K562 (cell line): ENCODE measurements around the gene ITGAL. TPM values are rescaled to one million over a fixed set of nuclear protein-coding genes. Genes with fewer than 3 reads are reported as not detected.

Experiments
- ATAC-seq: fragments of 200-7000 bp; cut with Tn5 transposase; 3 replicates; pipeline ENCODE4 v1.9.1; 2020; ENCODE audit warnings: moderate library complexity
- BruUV-seq: library from RNA; stranded (reverse); fragments of 400-500 nt; replicated peaks from 2 replicates; lab custom pipeline; 2021; lab: Mats Ljungman, UMichigan
- CTCF ChIA-PET: fragments of 300-600 bp; formaldehyde crosslinking; extraction: SDS; loops from one replicate; lab custom pipeline; 2021; ENCODE audit warnings: low intra/inter-chr PET ratio; lab: Yijun Ruan, JAX
- POLR2A ChIA-PET: fragments of 300-600, 350-650 bp; sonication (Branson Sonifier 250); formaldehyde crosslinking; extraction: SDS; loops from one replicate; lab custom pipeline; 2021; ENCODE audit warnings: antibody characterized with exemption, inconsistent platforms; lab: Yijun Ruan, JAX
- DNase-seq, 4 experiments: peaks; one replicate each; pipeline versions ENCODE4 v3.0.0 to v3.0.0-alpha.2; 2011 to 2018; ENCODE audit warnings: low spot score in 3 of 4, mixed read lengths in 3 of 4; ENCODE audit errors: extremely low read depth in 1 of 4
- FAIRE-seq: peaks from 2 replicates; lab custom pipeline; 2011; peaks lifted over from hg19 to GRCh38; lab: Jason Lieb, UNC
- H2AFZ ChIP-seq: 2 replicates; pipeline ENCODE4 v1.6.0; 2011; ENCODE audit warnings: low read depth, low read length, control low read depth, inconsistent platforms
- H3K27ac ChIP-seq: fragments of 200-600 bp; 3 replicates; pipeline ENCODE4 v1.8.0; 2011; ENCODE audit warnings: low read depth, mild to moderate bottlenecking, control low read depth, inconsistent platforms, low read length, moderate library complexity, mixed read lengths; ENCODE audit errors: extremely low read depth
- H3K27me3 ChIP-seq, 2 experiments: fragments of 300-600 bp in 1 of 2; 2 replicates in 1 of 2; 3 replicates in 1 of 2; pipeline versions ENCODE4 v1.6.0 to v1.8.0; 2011; ENCODE audit warnings: inconsistent platforms in 2 of 2, low read length in 2 of 2, mild to moderate bottlenecking in 1 of 2, mixed read lengths in 1 of 2, moderate library complexity in 1 of 2; ENCODE audit not compliant: control insufficient read depth in 2 of 2, insufficient read depth in 2 of 2
- H3K36me3 ChIP-seq: fragments of 300-600 bp; 3 replicates; pipeline ENCODE4 v1.8.0; 2011; ENCODE audit warnings: mild to moderate bottlenecking, low read length, inconsistent platforms; ENCODE audit not compliant: control insufficient read depth, insufficient read depth
- H3K4me1 ChIP-seq, 2 experiments: fragments of 200-600 bp in 1 of 2; replicated peaks in 1 of 2; 2 replicates in 1 of 2; 3 replicates in 1 of 2; pipeline versions ENCODE4 v1.5.1 to v1.8.0; 2011; ENCODE audit warnings: inconsistent platforms in 2 of 2, low read length in 2 of 2, mild to moderate bottlenecking in 1 of 2, mixed read lengths in 1 of 2, moderate library complexity in 1 of 2; ENCODE audit not compliant: control insufficient read depth in 2 of 2, insufficient read depth in 2 of 2
- H3K4me2 ChIP-seq: 2 replicates; pipeline ENCODE4 v1.6.1; 2011; ENCODE audit warnings: low read length, control low read depth, inconsistent platforms, mixed read lengths; ENCODE audit not compliant: insufficient read depth
- H3K4me3 ChIP-seq: fragments of 200-600 bp; sonication (generic), shearing (Covaris generic); 2 replicates; pipeline ENCODE4 v1.5.1; 2016; ENCODE audit warnings: control low read depth, inconsistent platforms
- H3K79me2 ChIP-seq: fragments of 200-600 bp; 3 replicates; pipeline ENCODE4 v1.8.0; 2011; ENCODE audit warnings: low read length, inconsistent platforms; ENCODE audit not compliant: control insufficient read depth, insufficient read depth
- H3K9ac ChIP-seq, 2 experiments: 2 replicates each; pipeline versions ENCODE4 v1.6.0 to v1.6.1; 2011; ENCODE audit warnings: low read depth in 2 of 2, low read length in 2 of 2, control low read depth in 1 of 2, inconsistent platforms in 1 of 2, mild to moderate bottlenecking in 1 of 2, mixed read lengths in 1 of 2; ENCODE audit not compliant: insufficient read depth in 1 of 2
- H3K9me1 ChIP-seq: one replicate; pipeline ENCODE4 v1.6.0; 2011; ENCODE audit warnings: inconsistent platforms, mild to moderate bottlenecking, low read length, moderate library complexity; ENCODE audit not compliant: control insufficient read depth, insufficient read depth
- H3K9me3 ChIP-seq: replicated peaks from 2 replicates; pipeline ENCODE4 v1.5.1; 2011; ENCODE audit warnings: low read depth, low read length, inconsistent platforms; ENCODE audit not compliant: control insufficient read depth, insufficient read depth
- H4K20me1 ChIP-seq: replicated peaks from 2 replicates; pipeline ENCODE4 v1.6.1; 2011; ENCODE audit warnings: low read length, inconsistent platforms, mixed read lengths; ENCODE audit not compliant: control insufficient read depth, insufficient read depth
- BRD9 ChIP-seq: fragments of 450-650 bp; IDR thresholded peaks from 2 replicates; pipeline ENCODE4 v1.6.1; 2018; ENCODE audit warnings: low read depth; ENCODE audit not compliant: partially characterized antibody
- E2F5 ChIP-seq: sonication (generic); formaldehyde crosslinking; IDR thresholded peaks from 2 replicates; pipeline ENCODE4 v1.8.0; 2022; ENCODE audit warnings: mild to moderate bottlenecking, missing genetic modification reagents
- EGR1 ChIP-seq: fragments of 450-650 bp; conservative IDR thresholded peaks from 2 replicates; pipeline ENCODE4 v1.6.1; 2017; ENCODE audit warnings: mild to moderate bottlenecking
- ETV5 ChIP-seq: sonication (generic); formaldehyde crosslinking; IDR thresholded peaks from 2 replicates; pipeline ENCODE4 v1.4.0; 2020; ENCODE audit warnings: low read depth, mild to moderate bottlenecking, missing genetic modification reagents
- GTF2E2 ChIP-seq: fragments of 200-800 bp; sonication (Bioruptor generic); IDR thresholded peaks from 2 replicates; pipeline ENCODE4 v1.6.1; 2016; ENCODE audit warnings: missing genetic modification characterization, missing compliant biosample characterization
- HNRNPUL1 ChIP-seq: fragments of 200-400 bp; formaldehyde crosslinking; IDR thresholded peaks from 2 replicates; pipeline ENCODE4 v1.6.1; 2017; ENCODE audit warnings: low read length
- MITF ChIP-seq: IDR thresholded peaks from 2 replicates; pipeline ENCODE4 v1.6.1; 2014; ENCODE audit warnings: antibody characterized with exemption
- MLLT1 ChIP-seq, 2 experiments: fragments of 450-650 bp; IDR thresholded peaks; 2 replicates each; pipeline ENCODE4 v1.6.1; 2016
- POLR3G ChIP-seq: IDR thresholded peaks from 2 replicates; pipeline ENCODE4 v1.6.1; 2011; ENCODE audit not compliant: insufficient read length, insufficient replicate concordance; ENCODE audit errors: extremely low read depth
- RFX1 ChIP-seq: fragments of 450-650 bp; IDR thresholded peaks from 2 replicates; pipeline ENCODE4 v1.6.1; 2016; ENCODE audit warnings: mild to moderate bottlenecking, moderate library complexity
- STAG1 ChIP-seq: sonication (generic); formaldehyde crosslinking; IDR thresholded peaks from 2 replicates; pipeline ENCODE4 v1.5.0; 2020; ENCODE audit warnings: missing genetic modification reagents, borderline replicate concordance
- STAT6 ChIP-seq: sonication (generic); formaldehyde crosslinking; IDR thresholded peaks from 2 replicates; pipeline ENCODE4 v1.8.1; 2023; ENCODE audit warnings: mild to moderate bottlenecking, missing genetic modification reagents
- WGBS: fragments of 100-300 bp; shearing (Covaris generic); methylation state at CpG from one replicate; pipeline ENCODE4 v1.1.6; 2016; ENCODE audit warnings: low coverage, mixed read lengths; ENCODE audit not compliant: insufficient coverage; ENCODE audit errors: missing lambda C conversion rate; 5-methylcytosine and 5-hydroxymethylcytosine counted together
- in situ Hi-C: fragments of 300-500 bp; cut with MboI; formaldehyde crosslinking; loops from 4 replicates; pipeline ENCODE4 v1.15.0; 2018; ENCODE audit warnings: inconsistent platforms, mixed read lengths
- intact Hi-C: fragments of 100-400 bp; cut with micrococcal nuclease; formaldehyde crosslinking; loops from 2 replicates; pipeline ENCODE4 v1.14.2; 2022
- polyA plus RNA-seq, 8 experiments: library from polyadenylated mRNA; depleted of rRNA in 4 of 8; stranded (reverse) in 5 of 8; unstranded in 3 of 8; fragments of >200 nt; fragmentation: Nextera tagmentation in 2 of 8; fragmentation: Illumina TruSeq in 1 of 8; extraction: Ambion mirVana in 2 of 8; extraction: Trizol in 1 of 8; gene quantifications; 2 replicates each; pipeline versions ENCODE4 v1.2.1 to v1.2.3, GENCODE V29; 2011 to 2014; ENCODE audit warnings: inconsistent platforms in 1 of 8, missing spikeins in 1 of 8
- total RNA-seq, 7 experiments: library from RNA; depleted of rRNA in 6 of 7; stranded (reverse); fragments of >200 nt in 6 of 7; fragmentation: Illumina TruSeq in 2 of 7; extraction: Trizol in 2 of 7; gene quantifications; 2 replicates each; pipeline versions ENCODE4 v1.2.1 to v1.2.3, GENCODE V29; 2011 to 2021; ENCODE audit warnings: low replicate concordance in 1 of 7

ITGAL gene
- total and polyA plus RNA-seq, 9 of the 15 experiments (the other 6 are each of a cell fraction or from before 2014, with no cell fraction given) = 0.01 to 0.53 TPM; not detected in 7

GRCh38 chr16:30526823-30527634, 54.5 kb downstream of the ITGAL start:
- Histone ChIP-seq H3K36me3 (peaks cover 17% of the 10 kb centered on the region; the same call in 2 of the 3 replicates), H3K27me3 (no peaks in the 10 kb centered on the region), H2AFZ (peak overlapping the region; percentile 88), H3K4me2 (peak overlapping the region; percentile 68), H3K9me1 (peaks cover 1% of the 10 kb centered on the region), H3K9ac (peak overlapping the region; percentile 96 to 100), H3K4me3 (peak overlapping the region; percentile 78), H4K20me1 (no peaks in the 10 kb centered on the region), H3K4me1 (peaks cover 36 to 67% of the 10 kb centered on the region in 2 experiments; a peak in 4 of 5 replicates), H3K79me2 (peaks cover 19% of the 10 kb centered on the region), H3K9me3 (no peaks in the 10 kb centered on the region), H3K27ac (peak overlapping the region; percentile 97)
- intact Hi-C loops = loop anchor here (2.0 to 5.0 kb wide), 3 partner anchors 35 to 82 kb away; partner anchors contain the start of gene SEPHS2
- in situ Hi-C loops = no loop called here
- DNase-seq (peak; percentile 95 to 99 (median 96)), ATAC-seq (peak; percentile 95), FAIRE-seq (peak; percentile 96)
- ChIA-PET POLR2A (interaction anchor here (0.6 to 1.7 kb wide), 13 partner anchors 9 to 82 kb away, joined by 3 to 11 read pairs (median 5); partner anchors contain the start of genes SEPHS2 and ZNF688), CTCF (interaction anchor here (0.6 kb wide), 1 partner anchor 83 kb away, joined by 3 read pairs; no protein-coding TSS in a partner anchor)
- under 1% methylated on average over 37 of the region's 79 CpGs for WGBS
- no TSS peak for BruUV-seq
- TF ChIP-seq EGR1 = peak; percentile 93
- TF ChIP-seq STAT6 = no peak
- TF ChIP-seq MLLT1 (IDR thresholded peaks at IDR 0.05) = no peak
- TF ChIP-seq BRD9 = peak; percentile 53
- no peak for TF ChIP-seq POLR3G
- TF ChIP-seq STAG1 (CRISPR knock-in tag) = no peak
- 0 out of 2 replicates have a peak, but pooled peaks have one; percentile 69 for TF ChIP-seq MITF
- TF ChIP-seq RFX1 = peak; percentile 98
- no peak for TF ChIP-seq ETV5
- 0 out of 2 replicates have a peak, but pooled peaks have one; percentile 39 for TF ChIP-seq E2F5 (CRISPR knock-in tag)
- peak; percentile 72; the same call in 1 of the 2 replicates for TF ChIP-seq GTF2E2 (tag)
- no peak for TF ChIP-seq HNRNPUL1
